H1 (cell line): ENCODE data around the gene SPTLC3. TPM values are rescaled to one million over a fixed set of nuclear protein-coding genes. Genes with fewer than 3 reads are reported as not detected.

Experiments
- CTCF ChIA-PET: fragments of 300-600 bp; sonication (Branson Sonifier 250); formaldehyde crosslinking; loops from one replicate; lab custom pipeline; 2021; ENCODE audit not compliant: partially characterized antibody; lab: Charles Lee
- POLR2A ChIA-PET: fragments of 300-600 bp; sonication (Branson Sonifier 250); formaldehyde crosslinking; loops from one replicate; lab custom pipeline; 2021; ENCODE audit warnings: inconsistent platforms; ENCODE audit not compliant: partially characterized antibody; lab: Charles Lee
- DNase-seq, 2 experiments: peaks; one replicate each; pipeline versions ENCODE4 v3.0.0 to v3.0.0-alpha.2; 2010 to 2022; ENCODE audit warnings: low spot score in 2 of 2, low read depth in 1 of 2, mixed read lengths in 1 of 2
- FAIRE-seq: peaks from 2 replicates; lab custom pipeline; 2011; peaks lifted over from hg19 to GRCh38; lab: Jason Lieb, UNC
- H2AFZ ChIP-seq: 2 replicates; pipeline ENCODE4 v1.8.1; 2012; ENCODE audit warnings: low read length, inconsistent platforms
- H2AK5ac ChIP-seq: 2 replicates; pipeline ENCODE4 v1.6.1; 2013; ENCODE audit warnings: low read depth, low read length
- H2BK120ac ChIP-seq: replicated peaks from 2 replicates; pipeline ENCODE3; 2013; ENCODE audit warnings: low read depth, low read length, inconsistent platforms
- H2BK12ac ChIP-seq: 2 replicates; pipeline ENCODE4 v1.6.1; 2013; ENCODE audit warnings: low read depth, low read length
- H2BK15ac ChIP-seq: 2 replicates; pipeline ENCODE4 v1.6.1; 2013; ENCODE audit warnings: low read length
- H2BK20ac ChIP-seq: 2 replicates; pipeline ENCODE4 v1.6.1; 2013; ENCODE audit warnings: low read length
- H2BK5ac ChIP-seq: 2 replicates; pipeline ENCODE4 v1.6.1; 2013; ENCODE audit warnings: low read depth, low read length
- H3K14ac ChIP-seq: 2 replicates; pipeline ENCODE4 v1.6.1; 2013; ENCODE audit warnings: inconsistent platforms; ENCODE audit not compliant: insufficient read length
- H3K18ac ChIP-seq: 2 replicates; pipeline ENCODE4 v1.6.1; 2013; ENCODE audit warnings: low read length; ENCODE audit errors: extremely low read depth
- H3K23ac ChIP-seq: 2 replicates; pipeline ENCODE4 v1.6.1; 2013; ENCODE audit warnings: inconsistent platforms; ENCODE audit not compliant: insufficient read length
- H3K23me2 ChIP-seq: 2 replicates; pipeline ENCODE4 v1.6.1; 2013; ENCODE audit warnings: low read depth, low read length
- H3K27ac ChIP-seq: 2 replicates; pipeline ENCODE4 v1.6.1; 2011; ENCODE audit warnings: low read depth, low read length, inconsistent platforms
- H3K27me3 ChIP-seq, 4 experiments: replicated peaks in 1 of 4; 1 replicate in 1 of 4; 2 replicates in 3 of 4; pipeline versions ENCODE4 v1.6.1 to v1.8.1; 2011 to 2013; ENCODE audit warnings: low read length in 3 of 4, mild to moderate bottlenecking in 3 of 4, inconsistent platforms in 2 of 4, mixed read lengths in 2 of 4, moderate library complexity in 1 of 4; ENCODE audit not compliant: control insufficient read depth in 3 of 4, insufficient read depth in 3 of 4; ENCODE audit errors: extremely low read depth in 1 of 4
- H3K36me3 ChIP-seq, 4 experiments: 2 replicates each; pipeline versions ENCODE4 v1.6.1 to v1.8.1; 2011 to 2013; ENCODE audit warnings: mild to moderate bottlenecking in 4 of 4, low read length in 3 of 4, moderate library complexity in 2 of 4, control low read depth in 1 of 4, inconsistent platforms in 1 of 4; ENCODE audit not compliant: insufficient read depth in 4 of 4, control insufficient read depth in 2 of 4
- H3K4ac ChIP-seq: replicated peaks from 2 replicates; pipeline ENCODE3; 2013; ENCODE audit warnings: low read length, low read depth, mixed read lengths, inconsistent platforms; ENCODE audit not compliant: insufficient read length
- H3K4me1 ChIP-seq, 4 experiments: replicated peaks in 1 of 4; 1 replicate in 1 of 4; 2 replicates in 3 of 4; pipeline versions ENCODE4 v1.6.1 to v1.8.1; 2011 to 2013; ENCODE audit warnings: low read length in 3 of 4, inconsistent platforms in 2 of 4, mixed read lengths in 1 of 4; ENCODE audit not compliant: insufficient read depth in 4 of 4, control insufficient read depth in 3 of 4
- H3K4me2 ChIP-seq, 2 experiments: 2 replicates each; pipeline versions ENCODE4 v1.6.1 to v1.8.1; 2011 to 2013; ENCODE audit warnings: low read depth in 2 of 2, low read length in 2 of 2, control low read depth in 1 of 2, inconsistent platforms in 1 of 2, mild to moderate bottlenecking in 1 of 2; ENCODE audit not compliant: insufficient read depth in 1 of 2
- H3K4me3 ChIP-seq, 4 experiments: fragments of 200-600, 300-600 bp in 1 of 4; sonication (generic), shearing (Covaris generic), sonication (Bioruptor Twin) in 1 of 4; 2 replicates each; pipeline versions ENCODE4 v1.5.1 to v1.8.1; 2011 to 2016; ENCODE audit warnings: low read length in 4 of 4, low read depth in 3 of 4, control low read depth in 2 of 4, inconsistent platforms in 2 of 4, mild to moderate bottlenecking in 2 of 4, mixed read lengths in 1 of 4, moderate library complexity in 1 of 4; ENCODE audit not compliant: insufficient read depth in 2 of 4; ENCODE audit errors: extremely low read depth in 1 of 4
- H3K56ac ChIP-seq: replicated peaks from 2 replicates; pipeline ENCODE3; 2013; ENCODE audit warnings: low read depth, mild to moderate bottlenecking, mixed read lengths, low read length, inconsistent platforms; ENCODE audit not compliant: insufficient read length
- H3K79me1 ChIP-seq: 2 replicates; pipeline ENCODE4 v1.6.1; 2013; ENCODE audit warnings: low read depth, low read length, control low read depth
- H3K79me2 ChIP-seq, 2 experiments: 2 replicates each; pipeline versions ENCODE4 v1.6.1 to v1.8.1; 2012 to 2013; ENCODE audit warnings: low read length in 2 of 2, mild to moderate bottlenecking in 2 of 2, inconsistent platforms in 1 of 2; ENCODE audit not compliant: insufficient read depth in 2 of 2, control insufficient read depth in 1 of 2
- H3K9ac ChIP-seq, 4 experiments: replicated peaks in 1 of 4; 1 replicate in 1 of 4; 2 replicates in 3 of 4; pipeline versions ENCODE4 v1.6.1 to v1.8.1; 2011 to 2013; ENCODE audit warnings: low read depth in 3 of 4, low read length in 3 of 4, control low read depth in 2 of 4, mild to moderate bottlenecking in 2 of 4, moderate library complexity in 2 of 4, inconsistent platforms in 1 of 4; ENCODE audit errors: extremely low read depth in 1 of 4
- H3K9me3 ChIP-seq, 2 experiments: 2 replicates each; pipeline versions ENCODE4 v1.6.1 to v1.8.1; 2012 to 2013; ENCODE audit warnings: mild to moderate bottlenecking in 2 of 2, moderate library complexity in 2 of 2, control low read depth in 1 of 2, inconsistent platforms in 1 of 2, low read depth in 1 of 2, low read length in 1 of 2, mixed read lengths in 1 of 2; ENCODE audit not compliant: insufficient read depth in 2 of 2
- H4K20me1 ChIP-seq, 2 experiments: replicated peaks in 1 of 2; 2 replicates each; pipeline versions ENCODE3 to v1.8.1; 2011 to 2013; ENCODE audit warnings: inconsistent platforms in 2 of 2, low read length in 2 of 2, mild to moderate bottlenecking in 1 of 2; ENCODE audit not compliant: insufficient read depth in 2 of 2, control insufficient read depth in 1 of 2
- H4K5ac ChIP-seq: 2 replicates; pipeline ENCODE4 v1.6.1; 2013; ENCODE audit warnings: low read length, low read depth, mixed read lengths, inconsistent platforms; ENCODE audit not compliant: insufficient read length
- H4K8ac ChIP-seq: 2 replicates; pipeline ENCODE4 v1.8.0; 2013; ENCODE audit warnings: mild to moderate bottlenecking, moderate library complexity, low read length, inconsistent platforms; ENCODE audit not compliant: insufficient read depth; ENCODE audit errors: extremely low read depth
- H4K91ac ChIP-seq: replicated peaks from 2 replicates; pipeline ENCODE3; 2013; ENCODE audit warnings: low read length, mixed read lengths, inconsistent platforms; ENCODE audit not compliant: insufficient read length
- ASH2L ChIP-seq: fragments of 200-600, 300-600 bp; sonication (generic); IDR thresholded peaks from one replicate; pipeline ENCODE4 v1.7.1; 2017; ENCODE audit warnings: low read length
- CBX5 ChIP-seq: fragments of 300-800, 300-1000 bp; sonication (generic); IDR thresholded peaks from 2 replicates; pipeline ENCODE4 v1.7.1; 2016; ENCODE audit warnings: antibody characterized with exemption, low read length, low read depth
- CBX8 ChIP-seq: fragments of 300-800, 300-1000 bp; sonication (generic); IDR thresholded peaks from 2 replicates; pipeline ENCODE4 v1.7.1; 2016; ENCODE audit warnings: low read depth, low read length, borderline replicate concordance
- CEBPB ChIP-seq: IDR thresholded peaks from 2 replicates; pipeline ENCODE4 v1.6.1; 2012; ENCODE audit warnings: low read depth, low read length
- CTBP2 ChIP-seq: IDR thresholded peaks from 2 replicates; pipeline ENCODE4 v1.7.0; 2011; ENCODE audit warnings: borderline replicate concordance, mild to moderate bottlenecking, moderate library complexity, mixed read lengths, low read length; ENCODE audit not compliant: insufficient read depth, insufficient read length
- EGR1 ChIP-seq: IDR thresholded peaks from 2 replicates; pipeline ENCODE4 v1.6.1; 2011; ENCODE audit warnings: low read depth, low read length, borderline replicate concordance
- FOSL1 ChIP-seq: IDR thresholded peaks from 2 replicates; pipeline ENCODE4 v1.6.1; 2011; ENCODE audit warnings: mild to moderate bottlenecking, low read depth, low read length, moderate library complexity; ENCODE audit not compliant: insufficient read depth
- MAFK ChIP-seq: IDR thresholded peaks from 2 replicates; pipeline ENCODE4 v1.6.1; 2012; ENCODE audit warnings: low read depth, mild to moderate bottlenecking, improper control_type of control experiment, low read length
- PHF8 ChIP-seq: fragments of 200-600 bp; sonication (generic); conservative IDR thresholded peaks from 2 replicates; pipeline ENCODE4 v1.7.1; 2012; ENCODE audit warnings: low read depth, mild to moderate bottlenecking, inconsistent platforms, low read length, moderate library complexity
- POU5F1 ChIP-seq: IDR thresholded peaks from 2 replicates; pipeline ENCODE4 v1.6.1; 2011; ENCODE audit warnings: low read depth, mild to moderate bottlenecking, low read length, moderate library complexity
- SAP30 ChIP-seq: fragments of 300-600 bp; sonication (generic); IDR thresholded peaks from 2 replicates; pipeline ENCODE4 v1.7.1; 2012; ENCODE audit warnings: low read length, moderate library complexity, mild to moderate bottlenecking, inconsistent platforms; ENCODE audit not compliant: insufficient read depth, insufficient replicate concordance
- SP4 ChIP-seq: IDR thresholded peaks from 2 replicates; pipeline ENCODE4 v1.6.1; 2012; ENCODE audit warnings: low read length, inconsistent platforms
- TAF7 ChIP-seq: optimal IDR thresholded peaks from 2 replicates; pipeline ENCODE3; 2011; ENCODE audit warnings: low read depth, mild to moderate bottlenecking, inconsistent platforms, low read length, moderate library complexity, borderline replicate concordance
- TEAD4 ChIP-seq: IDR thresholded peaks from 2 replicates; pipeline ENCODE4 v1.6.1; 2012; ENCODE audit warnings: low read depth, low read length, inconsistent platforms, mixed read lengths
- WGBS, 2 experiments: shearing (Covaris generic) in 1 of 2; methylation state at CpG; one replicate each; pipeline versions ENCODE4 v1.1.6 to v1.1.7; 2013 to 2015; ENCODE audit warnings: low lambda C conversion rate in 2 of 2, mixed read lengths in 2 of 2, inconsistent platforms in 1 of 2, low coverage in 1 of 2, missing lambda C conversion rate in 1 of 2; ENCODE audit not compliant: insufficient replicate concordance in 2 of 2, insufficient coverage in 1 of 2, insufficient read length in 1 of 2; ENCODE audit errors: extremely low coverage in 1 of 2, missing lambda C conversion rate in 1 of 2; 5-methylcytosine and 5-hydroxymethylcytosine counted together
- polyA plus RNA-seq, 7 experiments: library from polyadenylated mRNA; depleted of rRNA in 3 of 7; stranded (reverse) in 5 of 7; unstranded in 2 of 7; fragments of >200 nt in 5 of 7; fragments of 200-250 nt in 2 of 7; gene quantifications; 1 replicate in 5 of 7; 2 replicates in 1 of 7; 4 replicates in 1 of 7; pipeline versions ENCODE4 v1.2.1 to v1.2.3, GENCODE V29; 2011 to 2013; ENCODE audit warnings: missing spikeins in 2 of 7, mixed read lengths in 2 of 7
- total RNA-seq: library from RNA; stranded (reverse); fragmentation: NEBNext Ultra II Directional; extraction: Animal tissue kit (Norgen Biotek cat#: 25700); gene quantifications from 2 replicates; pipeline ENCODE4 v1.2.1, GENCODE V29; 2021

SPTLC3 gene
- total and polyA plus RNA-seq, 2 of the 8 experiments (the other 6 are each of a cell fraction or from before 2014, with no cell fraction given): 0.23 to 0.82 TPM

- Histone ChIP-seq H3K4me3 (no peak overlapping the region), H3K23me2 (no peaks in the 10 kb centered on the region), H3K4ac (no peak overlapping the region), H3K9ac (no peak overlapping the region), H3K56ac (no peak overlapping the region), H2BK12ac (no peak overlapping the region), H3K4me1 (no peaks in the 10 kb centered on the region), H3K4me2 (no peak overlapping the region), H3K27ac (no peak overlapping the region), H2AFZ (no peak overlapping the region), H4K20me1 (no peaks in the 10 kb centered on the region), H4K8ac (no peak overlapping the region), H3K79me1 (no peaks in the 10 kb centered on the region), H3K18ac (no peak overlapping the region), H4K91ac (no peak overlapping the region), H2BK15ac (no peak overlapping the region), H4K5ac (no peak overlapping the region), H3K27me3 (no peaks in the 10 kb centered on the region), H2BK20ac (no peak overlapping the region), H2BK120ac (no peak overlapping the region), H3K9me3 (no peaks in the 10 kb centered on the region), H2AK5ac (no peak overlapping the region), H3K79me2 (no peaks in the 10 kb centered on the region), H3K36me3 (no peaks in the 10 kb centered on the region)
- DNase-seq: no peak
- 100% methylated on average over 1 of the region's 1 CpG; no CpG with 5 or more reads in 1 of the 2 experiments for WGBS, 2 experiments
- no peak for FAIRE-seq
- POLR2A ChIA-PET: no interaction called here
- CTCF ChIA-PET: interaction anchor here (1.4 to 1.8 kb wide), 2 partner anchors 12 to 16 kb away, joined by 3 to 7 read pairs; no protein-coding TSS in a partner anchor
- TF ChIP-seq ASH2L: no peak
- no peak for TF ChIP-seq POU5F1
- no peak for TF ChIP-seq CEBPB
- TF ChIP-seq FOSL1: no peak
- TF ChIP-seq TEAD4: no peak
- no peak for TF ChIP-seq EGR1
- no peak for TF ChIP-seq CBX8
- TF ChIP-seq SAP30: no peak
- no peak for TF ChIP-seq CTBP2
- no peak for TF ChIP-seq PHF8
- no peak for TF ChIP-seq SP4
- TF ChIP-seq TAF7: no peak
- TF ChIP-seq MAFK: no peak
- no peak for TF ChIP-seq CBX5
- TF ChIP-seq, all 59 proteins: peak for 0
- Histone ChIP-seq H2BK5ac (no peak overlapping the region), H3K23ac (no peak overlapping the region), H3K14ac (no peak overlapping the region)
Observed at GRCh38 chr20:13140775-13141174, 132.0 kb downstream of the SPTLC3 start.
